OCI-LY1 (cell line): ENCODE results near the gene ICAM4.

ENCODE experiments used
- H2AFZ ChIP-seq: fragments of 200-600 bp; sonication (generic), shearing (Covaris generic); 2 replicates; pipeline ENCODE4 v1.6.0; 2014; ENCODE audit warnings: antibody characterized with exemption, mild to moderate bottlenecking, low read length
- H3F3A ChIP-seq: fragments of 200-600 bp; sonication (generic), shearing (Covaris generic); 2 replicates; pipeline ENCODE4 v1.6.0; 2014; ENCODE audit warnings: mild to moderate bottlenecking, antibody characterized with exemption, low read length, moderate library complexity; ENCODE audit not compliant: insufficient read depth
- H3K27ac ChIP-seq: fragments of 200-600 bp; sonication (generic); 2 replicates; pipeline ENCODE4 v1.5.1; 2014; ENCODE audit warnings: low read length, mixed run types, mild to moderate bottlenecking, low read depth; ENCODE audit not compliant: poor library complexity, severe bottlenecking
- H3K27me3 ChIP-seq: fragments of 200-600 bp; sonication (generic); 2 replicates; pipeline ENCODE4 v1.6.0; 2014; ENCODE audit warnings: antibody characterized with exemption, mild to moderate bottlenecking, low read length, moderate library complexity; ENCODE audit not compliant: insufficient read depth
- H3K36me3 ChIP-seq: fragments of 200-600 bp; sonication (generic); 2 replicates; pipeline ENCODE4 v1.6.1; 2014; ENCODE audit warnings: mild to moderate bottlenecking, antibody characterized with exemption, low read length, moderate library complexity, mixed read lengths; ENCODE audit not compliant: insufficient read depth
- H3K4me1 ChIP-seq: fragments of 200-600 bp; sonication (generic); 2 replicates; pipeline ENCODE4 v1.5.1; 2014; ENCODE audit warnings: mild to moderate bottlenecking, low read length, moderate library complexity; ENCODE audit not compliant: insufficient read depth, severe bottlenecking
- H3K4me2 ChIP-seq: fragments of 200-600 bp; sonication (generic), shearing (Covaris generic); 2 replicates; pipeline ENCODE4 v1.6.1; 2014; ENCODE audit warnings: low read length
- H3K4me3 ChIP-seq: fragments of 200-600 bp; sonication (generic); 2 replicates; pipeline ENCODE4 v1.5.1; 2014; ENCODE audit warnings: low read length, low read depth, mild to moderate bottlenecking, mixed read lengths; ENCODE audit not compliant: poor library complexity, severe bottlenecking
- H3K79me2 ChIP-seq: fragments of 200-600 bp; shearing (Covaris generic); 2 replicates; pipeline ENCODE4 v1.6.1; 2016; ENCODE audit warnings: mixed run types, low read length, mixed read lengths; ENCODE audit not compliant: insufficient read depth
- H3K9ac ChIP-seq: fragments of 200-600 bp; sonication (generic), shearing (Covaris generic); 2 replicates; pipeline ENCODE4 v1.6.1; 2014; ENCODE audit warnings: mild to moderate bottlenecking, low read length, mixed read lengths
- H3K9me2 ChIP-seq: fragments of 200-600 bp; sonication (generic), shearing (Covaris generic); 2 replicates; pipeline ENCODE4 v1.6.1; 2014; ENCODE audit warnings: low read depth, mild to moderate bottlenecking, low read length, mixed read lengths
- H3K9me3 ChIP-seq: fragments of 200-600 bp; shearing (Covaris generic); 2 replicates; pipeline ENCODE4 v1.6.1; 2014; ENCODE audit warnings: low read length, mixed read lengths
- H4K20me1 ChIP-seq: fragments of 200-600 bp; sonication (generic), shearing (Covaris generic); 2 replicates; pipeline ENCODE4 v1.6.0; 2016; ENCODE audit warnings: mild to moderate bottlenecking, low read length; ENCODE audit not compliant: insufficient read depth
- CTCF ChIP-seq: fragments of 200-600 bp; sonication (generic), shearing (Covaris generic); IDR thresholded peaks from 2 replicates; pipeline ENCODE4 v1.5.1; 2017; ENCODE audit warnings: mild to moderate bottlenecking, antibody characterized with exemption, low read length, moderate library complexity, mixed read lengths
- EZH2 ChIP-seq: fragments of 200-600 bp; sonication (generic), shearing (Covaris generic); IDR thresholded peaks from 2 replicates; pipeline ENCODE4 v1.8.0; 2017; ENCODE audit warnings: borderline replicate concordance, mixed run types, mild to moderate bottlenecking, antibody characterized with exemption, low read length, moderate library complexity, mixed read lengths

Gene ICAM4

DNA sequence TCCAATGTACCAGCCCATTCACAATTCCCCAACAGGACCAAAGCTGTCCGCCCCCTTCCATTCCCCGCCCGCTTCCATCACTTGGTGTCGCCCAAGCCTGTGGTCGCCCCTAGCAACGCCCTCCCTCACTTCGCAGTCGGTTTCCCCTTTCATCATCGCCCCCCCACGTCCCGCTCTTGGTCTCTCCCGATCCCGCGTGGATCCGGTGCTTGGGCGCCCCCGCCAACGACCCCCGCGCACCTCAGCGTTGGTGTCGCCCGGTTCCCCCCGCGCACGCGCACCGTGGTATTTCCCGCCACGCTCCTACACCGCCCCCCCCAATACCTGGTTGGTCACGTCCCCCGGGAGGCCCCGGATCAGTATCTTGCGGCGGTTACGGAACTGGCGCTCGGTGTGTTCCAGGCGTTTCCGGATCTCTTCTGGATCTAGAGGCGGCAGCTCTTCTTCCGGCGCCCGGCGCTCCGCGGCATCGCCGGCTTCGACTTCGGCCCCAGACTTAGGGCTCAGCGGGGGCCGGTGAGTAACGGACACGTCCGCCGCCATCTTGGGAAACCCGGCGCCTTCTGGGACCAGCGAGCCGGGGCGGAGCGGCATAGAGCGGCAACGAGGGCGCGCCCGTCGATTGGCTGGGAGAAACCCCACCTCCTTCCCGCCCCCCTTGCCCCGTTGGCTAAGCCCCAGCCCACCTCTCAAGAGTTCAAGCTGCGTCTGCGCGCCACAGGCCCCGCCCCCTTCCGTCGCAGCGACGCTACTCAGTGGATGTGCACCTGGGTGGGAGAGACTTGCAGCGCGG lies 46.4 kb downstream of the ICAM4 start, which contains the start of gene RAVER1:
Gene RAVER1, minus strand, starts transcription at position 565 of the 793 bp plus-strand sequence. Its CDS starts 22 bp downstream, at position 543.
- TF ChIP-seq CTCF (no peak), EZH2 (no peak)
- peaks cover 14% of the 10 kb centered on the region for H3K79me2 ChIP-seq

GRCh38 chr19:10333758-10334587 lies 47.2 kb downstream of the ICAM4 start:
- H3K27me3 ChIP-seq: no peaks in the 10 kb centered on the region
- H3K9me2 ChIP-seq: no peaks in the 10 kb centered on the region
- peaks cover 30% of the 10 kb centered on the region for H3K36me3 ChIP-seq
- H3K27ac ChIP-seq: peak overlapping the region; percentile 42
- TF ChIP-seq CTCF (no peak), EZH2 (no peak)
- H3K9me3 ChIP-seq: no peaks in the 10 kb centered on the region
- no peak overlapping the region for H2AFZ ChIP-seq
- H3K4me3 ChIP-seq: peak overlapping the region; percentile 72
- peaks cover 37% of the 10 kb centered on the region for H3K4me1 ChIP-seq
- peak overlapping the region; percentile 75 for H3K9ac ChIP-seq
- H3K79me2 ChIP-seq: peaks cover 14% of the 10 kb centered on the region
- H3K4me2 ChIP-seq: peak overlapping the region; percentile 92
- no peaks in the 10 kb centered on the region for H3F3A ChIP-seq
- H4K20me1 ChIP-seq: no peaks in the 10 kb centered on the region

More for the DNA sequence above, 46.4 kb downstream of the ICAM4 start, which contains the start of gene RAVER1:
- Histone ChIP-seq H3K27me3 (no peaks in the 10 kb centered on the region), H3K27ac (peak within 1 kb of the TSS; percentile 77), H3K9me2 (no peaks in the 10 kb centered on the region), H3F3A (no peaks in the 10 kb centered on the region), H4K20me1 (no peaks in the 10 kb centered on the region), H3K4me3 (peak within 1 kb of the TSS; percentile 72), H2AFZ (no peak within 1 kb of the TSS), H3K9ac (peak within 1 kb of the TSS; percentile 82), H3K9me3 (no peaks in the 10 kb centered on the region), H3K36me3 (peaks cover 38% of the 10 kb centered on the region), H3K4me2 (peak within 1 kb of the TSS; percentile 92), H3K4me1 (peaks cover 29% of the 10 kb centered on the region)

DNA sequence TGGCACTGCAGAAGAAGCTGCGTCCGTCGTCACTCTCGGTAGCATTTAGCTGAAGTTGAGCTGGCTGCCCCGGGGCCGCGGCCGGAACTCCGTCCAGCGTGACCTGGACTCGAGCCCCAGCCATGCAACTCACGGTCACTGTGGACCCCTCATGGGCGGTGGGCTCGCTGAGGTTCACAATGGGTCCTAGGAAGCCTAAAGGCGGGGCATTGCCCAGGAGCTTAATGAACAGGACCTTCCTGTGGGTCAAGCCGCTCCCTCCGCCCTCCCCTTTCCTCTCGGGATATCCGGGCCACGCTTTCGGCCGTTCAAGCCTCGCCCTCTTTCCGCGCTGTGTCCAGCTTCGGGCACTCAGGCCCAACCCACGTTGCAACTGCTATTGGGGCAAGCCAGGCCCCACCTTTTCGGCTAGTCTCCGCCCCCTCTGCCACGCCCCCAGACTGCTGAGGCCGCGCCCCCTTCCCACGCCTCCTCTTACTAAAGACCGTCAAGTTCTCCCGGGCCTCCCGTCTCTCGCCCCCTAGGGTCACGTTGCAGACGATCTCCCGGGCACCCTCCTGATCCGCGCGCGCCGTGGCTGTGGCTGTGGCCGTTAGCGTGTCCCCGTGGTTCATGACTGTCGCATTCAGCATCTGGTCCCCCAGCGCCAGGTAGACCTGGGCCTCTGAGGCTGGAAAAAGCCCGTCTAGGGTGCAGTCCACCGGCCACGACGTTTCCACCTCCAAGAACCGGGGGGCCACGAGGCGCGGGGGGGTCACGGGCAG lies 48.0 kb downstream of the ICAM4 start:
- H3K4me2 ChIP-seq: peak overlapping the region; percentile 92
- H3F3A ChIP-seq: no peaks in the 10 kb centered on the region
- TF ChIP-seq CTCF (peak; percentile 15; the same call in 1 of the 2 replicates), EZH2 (no peak)
- no peaks in the 10 kb centered on the region for H3K9me2 ChIP-seq
- peaks cover 22% of the 10 kb centered on the region for H3K36me3 ChIP-seq
- H3K9ac ChIP-seq: no peak overlapping the region; the same call in 1 of the 2 replicates
- no peaks in the 10 kb centered on the region for H4K20me1 ChIP-seq
- H3K4me3 ChIP-seq: peak overlapping the region; percentile 72
- H3K27ac ChIP-seq: no peak overlapping the region
- H3K4me1 ChIP-seq: peaks cover 45% of the 10 kb centered on the region
- peaks cover 14% of the 10 kb centered on the region for H3K79me2 ChIP-seq
- no peak overlapping the region for H2AFZ ChIP-seq
- no peaks in the 10 kb centered on the region for H3K9me3 ChIP-seq
- H3K27me3 ChIP-seq: no peaks in the 10 kb centered on the region
